ENCODE measurements around the gene AMER3.
A peak's percentile ranks its signal among the peaks of the same experiment; 100 is the strongest.

The AMER3 gene

GRCh38 chr2:130785466-130786055 is 30.2 kb downstream of the AMER3 start:
- no peak for DNase-seq

GRCh38 chr2:130786076-130786475 is 30.7 kb downstream of the AMER3 start:
- no peak for DNase-seq

GRCh38 chr2:130787841-130788240 is 32.5 kb downstream of the AMER3 start:
- no peak for DNase-seq

GRCh38 chr2:130790312-130790711 is 35.0 kb downstream of the AMER3 start:
- DNase-seq, result no peak

- no peak for DNase-seq
Observed at GRCh38 chr2:130790804-130791616, 35.7 kb downstream of the AMER3 start.

- DNase-seq, result no peak
Observed at GRCh38 chr2:130791617-130791939, 36.2 kb downstream of the AMER3 start.

- no peak for DNase-seq
Observed at GRCh38 chr2:130795431-130795830, 40.1 kb downstream of the AMER3 start.

- no peak for DNase-seq
Observed at GRCh38 chr2:130796290-130796689, 41.0 kb downstream of the AMER3 start.

GRCh38 chr2:130797493-130798435 is 42.4 kb downstream of the AMER3 start:
- DNase-seq, result peak; percentile 75 to 96

- peak in 1 of 2 experiments; percentile 51 for DNase-seq
Observed at GRCh38 chr2:130798472-130799218, 43.3 kb downstream of the AMER3 start.

GRCh38 chr2:130799295-130799694 is 44.0 kb downstream of the AMER3 start:
- DNase-seq, result no peak

GRCh38 chr2:130805613-130806012 is 50.3 kb downstream of the AMER3 start:
- DNase-seq, result no peak

GRCh38 chr2:130806370-130806769 is 51.0 kb downstream of the AMER3 start:
- DNase-seq, result no peak

- peak; percentile 73 to 87 for DNase-seq
Observed at GRCh38 chr2:130807659-130808385, 52.5 kb downstream of the AMER3 start.

GRCh38 chr2:130808482-130809268 is 53.3 kb downstream of the AMER3 start:
- no peak for DNase-seq

- DNase-seq, result peak; percentile 93 to 96
Observed at GRCh38 chr2:130810490-130810889, 55.1 kb downstream of the AMER3 start.

- DNase-seq, result peak in 1 of 2 experiments; percentile 60
Observed at GRCh38 chr2:130813722-130814121, 58.4 kb downstream of the AMER3 start.

GRCh38 chr2:130814931-130815680 is 59.8 kb downstream of the AMER3 start:
- DNase-seq, result no peak
